HEK293 (cell line): ENCODE measurements around the gene TEFM.
A peak's percentile ranks its signal among the peaks of the same experiment; 100 is the strongest.

ENCODE experiments used
- CTCF ChIA-PET: fragments of 350-600 bp; formaldehyde crosslinking; extraction: SDS; loops from one replicate; lab custom pipeline; 2021; ENCODE audit warnings: antibody characterized with exemption; lab: Yijun Ruan, JAX
- POLR2A ChIA-PET: fragments of 300-600 bp; formaldehyde crosslinking; extraction: SDS; loops from one replicate; lab custom pipeline; 2020; ENCODE audit warnings: antibody characterized with exemption, inconsistent platforms; lab: Yijun Ruan, JAX
- H3K27ac ChIP-seq: fragments of 200-500 bp; sonication (Bioruptor generic); 2 replicates; pipeline ENCODE4 v1.5.1; 2014; ENCODE audit warnings: low read depth, low read length, control low read depth, inconsistent platforms; ENCODE audit errors: extremely low read depth
- H3K36me3 ChIP-seq, 2 experiments: fragments of 200-500 bp in 1 of 2; sonication (Bioruptor generic) in 1 of 2; 1 replicate in 1 of 2; 2 replicates in 1 of 2; pipeline ENCODE4 v1.5.1; 2014 to 2017; ENCODE audit warnings: inconsistent platforms in 2 of 2, low read length in 2 of 2; ENCODE audit not compliant: control insufficient read depth in 2 of 2, insufficient read depth in 1 of 2
- H3K4me1 ChIP-seq: fragments of 200-500 bp; sonication (Bioruptor generic); 2 replicates; pipeline ENCODE4 v1.5.1; 2014; ENCODE audit warnings: mild to moderate bottlenecking, low read length, inconsistent platforms; ENCODE audit not compliant: control insufficient read depth, insufficient read depth
- H3K4me3 ChIP-seq: 2 replicates; pipeline ENCODE4 v1.5.1; 2011; ENCODE audit warnings: low read depth, mild to moderate bottlenecking, control low read depth, low read length, moderate library complexity
- H3K9me3 ChIP-seq: fragments of 200-500 bp; sonication (Bioruptor generic); 2 replicates; pipeline ENCODE4 v1.5.1; 2014; ENCODE audit warnings: low read depth, low read length, inconsistent platforms; ENCODE audit not compliant: control insufficient read depth, insufficient read depth
- BCL6B ChIP-seq: fragments of 450-650 bp; formaldehyde crosslinking; IDR thresholded peaks from 2 replicates; pipeline ENCODE4 v1.5.1; 2017; ENCODE audit warnings: missing biosample characterization, missing genetic modification characterization
- KLF16 ChIP-seq: fragments of 450-650 bp; formaldehyde crosslinking; IDR thresholded peaks from 2 replicates; pipeline ENCODE4 v1.5.1; 2017; ENCODE audit warnings: missing biosample characterization, missing genetic modification characterization
- KLF7 ChIP-seq: fragments of 450-650 bp; formaldehyde crosslinking; IDR thresholded peaks from 2 replicates; pipeline ENCODE4 v1.5.1; 2016; ENCODE audit warnings: missing biosample characterization, missing genetic modification characterization, borderline replicate concordance
- ZBTB1 ChIP-seq: fragments of 450-650 bp; formaldehyde crosslinking; IDR thresholded peaks from 2 replicates; pipeline ENCODE4 v1.5.1; 2016; ENCODE audit warnings: missing biosample characterization, missing genetic modification characterization
- ZBTB17 ChIP-seq: fragments of 450-650 bp; formaldehyde crosslinking; IDR thresholded peaks from 2 replicates; pipeline ENCODE4 v1.5.1; 2016; ENCODE audit warnings: missing biosample characterization, missing genetic modification characterization
- ZBTB6 ChIP-seq: fragments of 450-650 bp; formaldehyde crosslinking; IDR thresholded peaks from 2 replicates; pipeline ENCODE4 v1.5.1; 2017; ENCODE audit warnings: missing biosample characterization, missing genetic modification characterization
- ZNF140 ChIP-seq: fragments of 450-650 bp; formaldehyde crosslinking; IDR thresholded peaks from 2 replicates; pipeline ENCODE4 v1.5.1; 2016; ENCODE audit warnings: missing biosample characterization, missing genetic modification characterization
- ZNF202 ChIP-seq: fragments of 450-650 bp; formaldehyde crosslinking; IDR thresholded peaks from 2 replicates; pipeline ENCODE4 v1.5.1; 2016; ENCODE audit warnings: missing biosample characterization, missing genetic modification characterization, borderline replicate concordance
- ZNF23 ChIP-seq: fragments of 450-650 bp; formaldehyde crosslinking; IDR thresholded peaks from 2 replicates; pipeline ENCODE4 v1.5.1; 2016; ENCODE audit warnings: missing biosample characterization, missing genetic modification characterization, borderline replicate concordance
- ZNF433 ChIP-seq: fragments of 450-650 bp; formaldehyde crosslinking; IDR thresholded peaks from 2 replicates; pipeline ENCODE4 v1.5.1; 2016; ENCODE audit warnings: missing biosample characterization, missing genetic modification characterization, low read depth
- ZNF449 ChIP-seq: fragments of 450-650 bp; formaldehyde crosslinking; IDR thresholded peaks from 2 replicates; pipeline ENCODE4 v1.5.1; 2017; ENCODE audit warnings: missing biosample characterization, mild to moderate bottlenecking, missing genetic modification characterization, moderate library complexity
- ZNF558 ChIP-seq: fragments of 450-650 bp; formaldehyde crosslinking; IDR thresholded peaks from 2 replicates; pipeline ENCODE4 v1.5.1; 2016; ENCODE audit warnings: missing biosample characterization, missing genetic modification characterization
- ZNF621 ChIP-seq: fragments of 450-650 bp; formaldehyde crosslinking; IDR thresholded peaks from 2 replicates; pipeline ENCODE4 v1.5.1; 2017; ENCODE audit warnings: missing biosample characterization, missing genetic modification characterization
- ZNF654 ChIP-seq: fragments of 450-650 bp; formaldehyde crosslinking; IDR thresholded peaks from 2 replicates; pipeline ENCODE4 v1.5.1; 2016; ENCODE audit warnings: low read depth, missing biosample characterization, missing genetic modification characterization
- ZNF664 ChIP-seq: fragments of 450-650 bp; formaldehyde crosslinking; IDR thresholded peaks from 2 replicates; pipeline ENCODE4 v1.5.1; 2016; ENCODE audit warnings: missing biosample characterization, missing genetic modification characterization
- ZNF677 ChIP-seq: fragments of 450-650 bp; IDR thresholded peaks from 2 replicates; pipeline ENCODE4 v1.5.0; 2018; ENCODE audit warnings: missing biosample characterization, mild to moderate bottlenecking, missing genetic modification characterization, moderate library complexity
- TF ChIP-seq, protein P1 (sequence below): fragments of 450-650 bp; formaldehyde crosslinking; IDR thresholded peaks from 2 replicates; pipeline ENCODE4 v1.5.1; 2016; ENCODE audit warnings: missing biosample characterization, missing genetic modification characterization
- TF ChIP-seq, protein P2 (sequence below): fragments of 450-650 bp; formaldehyde crosslinking; IDR thresholded peaks from 2 replicates; pipeline ENCODE4 v1.5.1; 2016; ENCODE audit warnings: missing biosample characterization, missing genetic modification characterization

The TEFM gene

GRCh38 chr17:30929861-30930260 is 23.8 kb upstream of the TEFM start (continued):
- TF ChIP-seq, protein P1, sequence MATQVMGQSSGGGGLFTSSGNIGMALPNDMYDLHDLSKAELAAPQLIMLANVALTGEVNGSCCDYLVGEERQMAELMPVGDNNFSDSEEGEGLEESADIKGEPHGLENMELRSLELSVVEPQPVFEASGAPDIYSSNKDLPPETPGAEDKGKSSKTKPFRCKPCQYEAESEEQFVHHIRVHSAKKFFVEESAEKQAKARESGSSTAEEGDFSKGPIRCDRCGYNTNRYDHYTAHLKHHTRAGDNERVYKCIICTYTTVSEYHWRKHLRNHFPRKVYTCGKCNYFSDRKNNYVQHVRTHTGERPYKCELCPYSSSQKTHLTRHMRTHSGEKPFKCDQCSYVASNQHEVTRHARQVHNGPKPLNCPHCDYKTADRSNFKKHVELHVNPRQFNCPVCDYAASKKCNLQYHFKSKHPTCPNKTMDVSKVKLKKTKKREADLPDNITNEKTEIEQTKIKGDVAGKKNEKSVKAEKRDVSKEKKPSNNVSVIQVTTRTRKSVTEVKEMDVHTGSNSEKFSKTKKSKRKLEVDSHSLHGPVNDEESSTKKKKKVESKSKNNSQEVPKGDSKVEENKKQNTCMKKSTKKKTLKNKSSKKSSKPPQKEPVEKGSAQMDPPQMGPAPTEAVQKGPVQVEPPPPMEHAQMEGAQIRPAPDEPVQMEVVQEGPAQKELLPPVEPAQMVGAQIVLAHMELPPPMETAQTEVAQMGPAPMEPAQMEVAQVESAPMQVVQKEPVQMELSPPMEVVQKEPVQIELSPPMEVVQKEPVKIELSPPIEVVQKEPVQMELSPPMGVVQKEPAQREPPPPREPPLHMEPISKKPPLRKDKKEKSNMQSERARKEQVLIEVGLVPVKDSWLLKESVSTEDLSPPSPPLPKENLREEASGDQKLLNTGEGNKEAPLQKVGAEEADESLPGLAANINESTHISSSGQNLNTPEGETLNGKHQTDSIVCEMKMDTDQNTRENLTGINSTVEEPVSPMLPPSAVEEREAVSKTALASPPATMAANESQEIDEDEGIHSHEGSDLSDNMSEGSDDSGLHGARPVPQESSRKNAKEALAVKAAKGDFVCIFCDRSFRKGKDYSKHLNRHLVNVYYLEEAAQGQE (tag by site-specific recombination) = 0 out of 2 replicates have a peak, but pooled peaks have one; percentile 31
- TF ChIP-seq KLF7 (peak; percentile 18; the same call in 1 of the 2 replicates), ZNF433 (tag by site-specific recombination) (0 out of 2 replicates have a peak, but pooled peaks have one; percentile 22), ZNF558 (0 out of 2 replicates have a peak, but pooled peaks have one; percentile 50), ZNF140 (tag by site-specific recombination) (peak; percentile 59), ZNF664 (tag by site-specific recombination) (peak; percentile 44; the same call in 1 of the 2 replicates), ZNF202 (tag by site-specific recombination) (0 out of 2 replicates have a peak, but pooled peaks have one; percentile 70), ZNF654 (peak; percentile 33; the same call in 1 of the 2 replicates)

DNA sequence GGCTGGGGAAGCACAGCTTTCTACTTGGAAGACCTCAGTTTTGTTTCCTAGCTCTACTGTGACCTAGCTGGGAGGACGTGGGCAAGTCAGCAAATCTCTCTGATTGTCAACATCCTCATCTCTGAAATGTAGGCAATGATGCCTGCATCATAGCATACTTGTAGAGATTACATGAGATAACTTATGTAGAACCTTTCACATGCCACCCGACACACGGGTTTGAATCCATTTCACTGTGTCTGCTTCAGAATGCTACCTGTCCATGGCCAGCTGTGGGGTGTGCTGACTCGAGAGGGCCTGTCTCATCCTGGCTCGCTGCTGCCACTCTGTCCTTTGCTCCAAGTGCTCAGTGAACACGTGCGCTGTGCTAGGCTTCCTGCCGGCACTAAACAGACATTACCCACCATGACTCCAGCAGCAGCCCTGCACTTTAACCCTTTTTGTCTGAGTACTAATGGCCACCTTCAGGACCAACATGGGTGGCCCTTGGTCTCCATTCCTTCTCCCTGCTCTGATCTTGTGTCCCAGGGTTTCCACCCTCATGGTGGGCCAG is 23.1 kb upstream of the TEFM start:
- ChIA-PET POLR2A (interaction anchor here (0.6 to 0.8 kb wide), 2 partner anchors 23 to 219 kb away, joined by 3 to 4 read pairs; partner anchors contain the start of gene TEFM), CTCF (interaction anchor here (0.6 kb wide), 2 partner anchors 53 to 78 kb away, joined by 3 read pairs; no protein-coding TSS in a partner anchor)
- H3K4me3 ChIP-seq = no peak overlapping the region
- TF ChIP-seq BCL6B (no peak), ZNF449 (tag by site-specific recombination) (no peak)
- TF ChIP-seq, protein P2, sequence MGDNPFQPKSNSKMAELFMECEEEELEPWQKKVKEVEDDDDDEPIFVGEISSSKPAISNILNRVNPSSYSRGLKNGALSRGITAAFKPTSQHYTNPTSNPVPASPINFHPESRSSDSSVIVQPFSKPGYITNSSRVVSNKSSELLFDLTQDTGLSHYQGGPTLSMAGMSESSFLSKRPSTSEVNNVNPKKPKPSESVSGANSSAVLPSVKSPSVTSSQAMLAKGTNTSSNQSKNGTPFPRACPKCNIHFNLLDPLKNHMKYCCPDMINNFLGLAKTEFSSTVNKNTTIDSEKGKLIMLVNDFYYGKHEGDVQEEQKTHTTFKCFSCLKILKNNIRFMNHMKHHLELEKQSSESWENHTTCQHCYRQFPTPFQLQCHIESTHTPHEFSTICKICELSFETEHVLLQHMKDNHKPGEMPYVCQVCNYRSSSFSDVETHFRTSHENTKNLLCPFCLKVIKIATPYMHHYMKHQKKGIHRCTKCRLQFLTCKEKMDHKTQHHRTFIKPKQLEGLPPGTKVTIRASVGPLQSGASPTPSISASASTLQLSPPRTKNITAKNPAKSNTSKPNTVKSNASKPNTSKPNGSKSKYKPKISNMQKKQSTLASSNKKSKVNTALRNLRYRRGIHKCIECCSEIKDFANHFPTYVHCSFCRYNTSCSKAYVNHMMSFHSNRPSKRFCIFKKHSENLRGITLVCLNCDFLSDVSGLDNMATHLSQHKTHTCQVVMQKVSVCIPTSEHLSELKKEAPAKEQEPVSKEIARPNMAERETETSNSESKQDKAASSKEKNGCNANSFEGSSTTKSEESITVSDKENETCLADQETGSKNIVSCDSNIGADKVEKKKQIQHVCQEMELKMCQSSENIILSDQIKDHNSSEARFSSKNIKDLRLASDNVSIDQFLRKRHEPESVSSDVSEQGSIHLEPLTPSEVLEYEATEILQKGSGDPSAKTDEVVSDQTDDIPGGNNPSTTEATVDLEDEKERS (tag by site-specific recombination) = no peak
- H3K36me3 ChIP-seq = peaks cover 0 to 57% of the 10 kb centered on the region in 2 experiments; a peak in 2 of 3 replicates
- H3K9me3 ChIP-seq = no peaks in the 10 kb centered on the region
- no peaks in the 10 kb centered on the region for H3K4me1 ChIP-seq
- H3K27ac ChIP-seq = no peak overlapping the region

GRCh38 chr17:30928584-30928983 is 22.5 kb upstream of the TEFM start:
- Histone ChIP-seq H3K4me3 (no peak overlapping the region), H3K36me3 (peaks cover 0 to 56% of the 10 kb centered on the region in 2 experiments; a peak in 2 of 3 replicates), H3K27ac (no peak overlapping the region), H3K4me1 (no peaks in the 10 kb centered on the region), H3K9me3 (no peaks in the 10 kb centered on the region)
- POLR2A ChIA-PET = interaction anchor here (0.6 to 0.8 kb wide), 2 partner anchors 22 to 219 kb away, joined by 3 to 4 read pairs; partner anchors contain the start of gene TEFM
- CTCF ChIA-PET = interaction anchor here (0.6 kb wide), 1 partner anchor 79 kb away, joined by 3 read pairs; no protein-coding TSS in a partner anchor
- no peak for TF ChIP-seq ZBTB1 (tag by site-specific recombination)
- no peak for TF ChIP-seq ZBTB6 (tag by site-specific recombination)
- TF ChIP-seq KLF16 (tag by site-specific recombination) = no peak
- TF ChIP-seq ZNF677 (tag by site-specific recombination) = no peak
- no peak for TF ChIP-seq ZNF621
- TF ChIP-seq ZNF23 (tag by site-specific recombination) = no peak
- TF ChIP-seq ZBTB17 (tag by site-specific recombination) = no peak
